H54 (cell line): Measurements from ENCODE around the gene AKR1B15.

Experiments used
- DNase-seq: peaks from one replicate; pipeline ENCODE4 v3.0.0; 2011; ENCODE audit warnings: low spot score, mixed read lengths; ENCODE audit not compliant: insufficient read length
- FAIRE-seq: peaks from 3 replicates; lab custom pipeline; 2011; peaks lifted over from hg19 to GRCh38; lab: Jason Lieb, UNC
- POLR2A ChIP-seq: IDR thresholded peaks from 2 replicates; pipeline ENCODE4 v1.6.1; 2011; ENCODE audit warnings: low read depth, mild to moderate bottlenecking, low read length

AKR1B15 gene

DNA sequence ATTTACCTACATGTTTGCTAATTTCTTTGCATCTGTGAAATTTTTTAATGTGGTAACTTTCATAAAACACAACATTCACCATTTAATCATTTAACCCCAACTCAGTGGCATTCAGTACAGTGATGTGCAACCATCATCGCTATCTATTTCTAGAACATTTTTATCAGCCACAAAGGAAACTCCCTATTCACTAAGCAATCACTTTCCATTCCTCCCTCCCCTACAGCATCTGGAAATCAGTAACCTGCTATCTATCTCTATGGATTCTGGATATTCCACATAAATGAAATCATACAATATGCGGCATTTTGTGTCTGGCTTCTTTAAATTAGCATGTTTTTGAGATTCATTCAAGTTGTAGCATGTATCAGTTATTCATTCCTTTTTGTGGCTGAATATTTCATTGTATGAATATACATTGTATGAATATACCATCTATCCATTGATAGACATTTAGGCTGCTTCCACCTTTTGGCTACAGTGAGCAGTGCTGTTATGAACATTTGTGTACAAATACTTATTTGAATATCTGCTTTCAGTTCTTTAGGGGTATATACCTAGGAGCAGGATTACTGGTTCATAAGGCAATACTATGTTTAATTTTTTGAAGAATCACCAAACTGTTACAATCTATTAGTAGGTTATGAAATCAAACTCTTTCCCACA, 78.3 kb downstream of the AKR1B15 start:
- DNase-seq (no peak), FAIRE-seq (no peak)
- TF ChIP-seq POLR2A, result no peak

DNA sequence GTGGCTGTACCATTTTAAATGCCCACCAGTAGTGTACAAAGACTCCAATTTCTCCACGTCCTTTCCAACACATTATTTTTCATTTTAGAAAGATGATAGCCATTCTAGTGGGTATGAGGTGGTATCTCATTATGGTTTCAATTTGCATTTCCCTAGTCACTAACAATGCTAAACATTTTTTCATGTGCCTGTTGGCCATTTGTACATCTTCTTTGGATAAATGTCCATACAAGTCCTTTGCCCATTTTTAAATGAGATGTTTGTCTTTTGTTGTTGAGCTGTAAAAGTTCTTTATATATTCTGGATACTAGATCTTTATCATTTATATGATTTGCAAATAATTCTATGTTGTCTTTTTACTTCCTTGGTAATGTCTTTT, 78.9 kb downstream of the AKR1B15 start:
- no peak for DNase-seq
- FAIRE-seq, result no peak
- no peak for TF ChIP-seq POLR2A

DNA sequence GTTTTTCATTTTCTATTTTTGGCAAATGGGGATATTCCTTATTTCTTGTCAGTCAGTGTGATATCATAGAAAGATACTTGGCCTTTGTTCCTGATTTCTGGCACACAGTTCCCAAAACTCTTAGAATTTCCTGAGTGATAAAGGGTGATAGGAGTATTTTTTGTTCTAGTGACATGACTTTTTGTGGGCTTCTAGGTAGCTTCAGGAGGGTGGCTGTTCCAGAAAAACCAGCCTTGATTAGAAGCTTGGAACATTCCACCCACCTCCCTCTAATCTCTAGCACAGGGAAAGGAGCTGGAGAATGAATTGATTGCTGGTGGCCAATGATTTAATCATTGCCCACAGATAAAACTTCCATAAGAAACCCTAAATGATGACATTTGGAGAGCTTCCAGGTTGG, 80.5 kb downstream of the AKR1B15 start:
- TF ChIP-seq POLR2A, result no peak
- FAIRE-seq (no peak), DNase-seq (no peak)
